Upper lobe of left lung (tissue), 6 donors: ENCODE data around the gene YJEFN3. TPM values are rescaled to one million over a fixed set of nuclear protein-coding genes. Genes with fewer than 3 reads are reported as not detected.

Experiments
- ATAC-seq, 2 donors: fragments of 200-7000 bp; cut with Tn5 transposase; one replicate each; pipeline ENCODE4 v1.9.1; 2022; ENCODE audit warnings: mild to moderate bottlenecking in 2 of 2, moderate library complexity in 2 of 2; ENCODE audit not compliant: low FRiP score in 2 of 2
- DNase-seq, 2 donors: peaks; one replicate each; pipeline ENCODE4 v3.0.0-alpha.2; 2019 to 2020
- H3K27ac ChIP-seq, 4 donors: fragments of 200-600 bp; sonication (generic); one replicate each; pipeline ENCODE4 v1.5.1; 2016 to 2019
- H3K27me3 ChIP-seq, 4 donors: fragments of 200-600 bp; sonication (generic); one replicate each; pipeline ENCODE4 v1.5.1; 2017 to 2019
- H3K36me3 ChIP-seq, 4 donors: fragments of 200-600 bp; sonication (generic); one replicate each; pipeline ENCODE4 v1.5.1; 2016 to 2019
- H3K4me1 ChIP-seq, 4 donors: fragments of 200-600 bp; sonication (generic); one replicate each; pipeline ENCODE4 v1.5.1; 2018 to 2019
- H3K4me3 ChIP-seq, 4 donors: fragments of 200-600 bp; sonication (generic); one replicate each; pipeline ENCODE4 v1.5.1; 2017 to 2019; ENCODE audit warnings: mild to moderate bottlenecking in 2 of 4, moderate library complexity in 1 of 4
- H3K9me3 ChIP-seq, 4 donors: fragments of 200-600 bp; sonication (generic); one replicate each; pipeline ENCODE4 v1.5.1; 2018 to 2019
- CTCF ChIP-seq, 6 experiments: fragments of 450-650 bp in 4 of 6; fragments of 200-600 bp in 2 of 6; sonication (generic) in 2 of 6; IDR thresholded peaks; one replicate each; pipeline ENCODE4 v1.5.1; 2016 to 2019; ENCODE audit warnings: antibody characterized with exemption in 6 of 6
- EP300 ChIP-seq, 4 donors: sonication (generic); formaldehyde crosslinking; IDR thresholded peaks; one replicate each; pipeline ENCODE4 v1.5.1; 2017; ENCODE audit warnings: antibody characterized with exemption in 4 of 4, control low read depth in 2 of 4
- POLR2A ChIP-seq, 4 donors: fragments of 450-650 bp; IDR thresholded peaks; one replicate each; pipeline ENCODE4 v1.5.1; 2016 to 2017; ENCODE audit warnings: antibody characterized with exemption in 4 of 4, mild to moderate bottlenecking in 2 of 4
- POLR2AphosphoS5 ChIP-seq, 2 donors: sonication (generic); formaldehyde crosslinking; IDR thresholded peaks; one replicate each; pipeline ENCODE4 v1.5.1; 2017; ENCODE audit warnings: antibody characterized with exemption in 2 of 2
- WGBS, 2 donors: methylation state at CpG; one replicate each; pipeline ENCODE4 v1.1.5; 2017 to 2018; 5-methylcytosine and 5-hydroxymethylcytosine counted together
- total RNA-seq, 6 donors: library from RNA; depleted of rRNA in 4 of 6; stranded (reverse); fragments of >200 nt in 4 of 6; gene quantifications; one replicate each; pipeline versions ENCODE4 v1.1.0 to v1.2.1, GENCODE V29; 2016 to 2021
- donor health status: DM: no; HTN: no; CAD: no; lungs with moderate emphysema.
- donor health status: DM: no; HTN: yes; CAD: no; lungs with severe emphysema.

YJEFN3 gene
- total RNA-seq, 6 donors from 2014 or later, result 0.61 to 7.3 (median 4.8) TPM

- H3K27me3 ChIP-seq, result no peaks in the 10 kb centered on the region
- H3K4me1 ChIP-seq, result no peaks in the 10 kb centered on the region
- ATAC-seq (no peak), DNase-seq (no peak)
- WGBS, 2 donors, result 47 to 50% methylated on average over 3 to 4 of the region's 4 CpGs
- H3K4me3 ChIP-seq, result no peak overlapping the region
- peaks cover 0 to 4% (median 0%) of the 10 kb centered on the region in 4 donors for H3K36me3 ChIP-seq
- TF ChIP-seq POLR2AphosphoS5 (IDR thresholded peaks at IDR 0.05) (no peak), POLR2A (IDR thresholded peaks at IDR 0.05) (no peak), EP300 (IDR thresholded peaks at IDR 0.05) (no peak), CTCF (IDR thresholded peaks at IDR 0.05) (no peak)
- no peaks in the 10 kb centered on the region for H3K9me3 ChIP-seq
- no peak overlapping the region for H3K27ac ChIP-seq
Observed at GRCh38 chr19:19559931-19560330, 31.2 kb downstream of the YJEFN3 start.

GRCh38 chr19:19561946-19562664, 33.4 kb downstream of the YJEFN3 start:
- H3K27ac ChIP-seq, result no peak overlapping the region
- H3K4me1 ChIP-seq, result no peaks in the 10 kb centered on the region
- ATAC-seq (no peak), DNase-seq (no peak)
- peaks cover 0 to 4% (median under 1%) of the 10 kb centered on the region in 4 donors for H3K36me3 ChIP-seq
- H3K9me3 ChIP-seq, result no peaks in the 10 kb centered on the region
- TF ChIP-seq POLR2AphosphoS5 (IDR thresholded peaks at IDR 0.05) (no peak), POLR2A (IDR thresholded peaks at IDR 0.05) (no peak), EP300 (IDR thresholded peaks at IDR 0.05) (no peak), CTCF (IDR thresholded peaks at IDR 0.05) (no peak)
- H3K4me3 ChIP-seq, result no peak overlapping the region
- 82 to 88% methylated on average over 16 to 25 of the region's 26 CpGs for WGBS, 2 donors
- H3K27me3 ChIP-seq, result no peaks in the 10 kb centered on the region

GRCh38 chr19:19562665-19563347, 34.1 kb downstream of the YJEFN3 start:
- peak; percentile 6 to 12 for ATAC-seq
- no peak overlapping the region for H3K4me3 ChIP-seq
- no peaks in the 10 kb centered on the region for H3K9me3 ChIP-seq
- WGBS, 2 donors, result 78 to 80% methylated on average over 13 to 17 of the region's 17 CpGs
- H3K36me3 ChIP-seq, result peaks cover 0 to 4% (median 2%) of the 10 kb centered on the region in 4 donors
- H3K4me1 ChIP-seq, result no peaks in the 10 kb centered on the region
- H3K27me3 ChIP-seq, result no peaks in the 10 kb centered on the region
- no peak for DNase-seq
- peak in 1 of 6 experiments; percentile 14 for TF ChIP-seq CTCF (IDR thresholded peaks at IDR 0.05)
- no peak for TF ChIP-seq POLR2AphosphoS5 (IDR thresholded peaks at IDR 0.05)
- no peak overlapping the region for H3K27ac ChIP-seq

GRCh38 chr19:19563348-19563848, 34.7 kb downstream of the YJEFN3 start:
- no peak overlapping the region for H3K4me3 ChIP-seq
- WGBS, 2 donors, result 94 to 96% methylated on average over 15 to 17 of the region's 17 CpGs
- ATAC-seq (peak in 1 of 2 donors; percentile 6), DNase-seq (no peak)
- H3K36me3 ChIP-seq, result peaks cover 0 to 4% (median 2%) of the 10 kb centered on the region in 4 donors
- H3K27ac ChIP-seq, result no peak overlapping the region
- TF ChIP-seq CTCF (IDR thresholded peaks at IDR 0.05) (no peak), EP300 (IDR thresholded peaks at IDR 0.05) (no peak), POLR2A (IDR thresholded peaks at IDR 0.05) (no peak), POLR2AphosphoS5 (IDR thresholded peaks at IDR 0.05) (no peak)
- no peaks in the 10 kb centered on the region for H3K27me3 ChIP-seq
- H3K9me3 ChIP-seq, result no peaks in the 10 kb centered on the region
- no peaks in the 10 kb centered on the region for H3K4me1 ChIP-seq
